Uterus (tissue), 4 donors: ENCODE results near the gene TUBB4B. TPM values are rescaled to one million over a fixed set of nuclear protein-coding genes. Genes with fewer than 3 reads are reported as not detected.

Experiments
- DNase-seq, 2 donors: peaks; one replicate each; pipeline ENCODE4 v3.0.0-alpha.2; 2019 to 2020
- H3K27ac ChIP-seq, 2 donors: fragments of 200-600 bp; sonication (generic); 1 replicate in 1 of 2; 2 replicates in 1 of 2; pipeline ENCODE4 v1.5.1; 2016 to 2018
- H3K27me3 ChIP-seq, 2 donors: fragments of 200-600 bp; sonication (generic); one replicate each; pipeline ENCODE4 v1.5.1; 2018 to 2019; ENCODE audit warnings: control low read depth in 1 of 2
- H3K36me3 ChIP-seq, 2 donors: fragments of 200-600 bp; sonication (generic); one replicate each; pipeline ENCODE4 v1.5.1; 2019; ENCODE audit warnings: control low read depth in 1 of 2
- H3K4me1 ChIP-seq, 2 donors: fragments of 200-600 bp; sonication (generic); one replicate each; pipeline ENCODE4 v1.5.1; 2018 to 2019; ENCODE audit warnings: control low read depth in 1 of 2
- H3K4me3 ChIP-seq, 2 donors: fragments of 200-600 bp; sonication (generic); 1 replicate in 1 of 2; 2 replicates in 1 of 2; pipeline ENCODE4 v1.5.1; 2018 to 2019; ENCODE audit warnings: mild to moderate bottlenecking in 1 of 2
- H3K9me3 ChIP-seq, 2 donors: fragments of 200-600 bp; sonication (generic); one replicate each; pipeline ENCODE4 v1.5.1; 2019; ENCODE audit warnings: control low read depth in 1 of 2
- POLR2A ChIP-seq, 2 donors: fragments of 450-650 bp; IDR thresholded peaks; one replicate each; pipeline ENCODE4 v1.6.1; 2016; ENCODE audit warnings: antibody characterized with exemption in 2 of 2, mild to moderate bottlenecking in 1 of 2, moderate library complexity in 1 of 2
- intact Hi-C: fragments of 100-400 bp; cut with DNase I; formaldehyde crosslinking; loops from one replicate; pipeline ENCODE4 v1.15.1; 2023; ENCODE audit warnings: low total_unique reads
- total RNA-seq, 4 donors: library from RNA; depleted of rRNA in 3 of 4; stranded (reverse); fragments of >200 nt in 3 of 4; gene quantifications; one replicate each; pipeline versions ENCODE4 v1.1.0 to v1.2.4, GENCODE V29; 2014 to 2023
- TF ChIP-seq, protein P1 (sequence below), 4 experiments: fragments of 200-600 bp in 2 of 4; fragments of 450-650 bp in 2 of 4; sonication (generic) in 2 of 4; IDR thresholded peaks; one replicate each; pipeline ENCODE4 v1.5.1; 2016 to 2019; ENCODE audit warnings: antibody characterized with exemption in 4 of 4, mild to moderate bottlenecking in 2 of 4, moderate library complexity in 1 of 4
- donor health status: DM: yes; HTN: yes; CAD: no.

TUBB4B gene
- total RNA-seq, 4 donors from 2014 or later: 91.5 to 174 (median 139) TPM

DNA sequence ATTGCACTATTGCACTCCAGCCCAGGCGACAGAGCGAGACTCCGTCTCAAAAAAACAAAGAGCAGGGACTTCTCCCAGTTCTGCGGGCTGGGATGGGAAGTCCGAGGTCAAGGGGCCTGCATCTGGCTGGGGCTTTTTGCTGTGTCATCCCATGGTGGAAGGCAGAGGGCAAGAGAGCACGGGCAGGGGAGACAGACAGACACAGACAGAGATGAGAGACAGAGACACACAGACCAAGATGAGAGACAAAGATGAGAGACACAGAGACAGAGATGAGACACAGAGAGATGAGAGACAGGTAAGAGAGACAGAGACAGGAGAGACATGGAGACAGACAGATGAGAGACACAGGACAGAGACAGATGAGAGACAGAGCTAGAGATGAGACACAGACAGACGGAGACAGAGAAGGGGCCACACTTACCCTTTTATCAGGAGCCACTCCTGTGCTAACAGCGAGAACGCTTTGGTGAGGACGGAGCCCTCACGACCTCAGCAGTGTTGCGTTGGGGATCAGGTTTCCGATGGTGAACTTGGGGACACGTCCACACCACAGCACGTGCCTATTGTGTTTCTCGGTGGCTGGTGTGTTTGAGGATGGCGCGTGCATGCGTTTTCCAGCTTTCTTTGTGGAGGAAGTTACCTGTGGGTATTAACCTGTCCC, 27.6 kb downstream of the TUBB4B start:
- Histone ChIP-seq H3K36me3 (no peaks in the 10 kb centered on the region), H3K4me1 (no peaks in the 10 kb centered on the region), H3K9me3 (no peaks in the 10 kb centered on the region), H3K4me3 (no peak overlapping the region), H3K27ac (peak overlapping the region; percentile 42 to 47), H3K27me3 (no peaks in the 10 kb centered on the region)
- TF ChIP-seq POLR2A (IDR thresholded peaks at IDR 0.05): no peak
- TF ChIP-seq, protein P1, sequence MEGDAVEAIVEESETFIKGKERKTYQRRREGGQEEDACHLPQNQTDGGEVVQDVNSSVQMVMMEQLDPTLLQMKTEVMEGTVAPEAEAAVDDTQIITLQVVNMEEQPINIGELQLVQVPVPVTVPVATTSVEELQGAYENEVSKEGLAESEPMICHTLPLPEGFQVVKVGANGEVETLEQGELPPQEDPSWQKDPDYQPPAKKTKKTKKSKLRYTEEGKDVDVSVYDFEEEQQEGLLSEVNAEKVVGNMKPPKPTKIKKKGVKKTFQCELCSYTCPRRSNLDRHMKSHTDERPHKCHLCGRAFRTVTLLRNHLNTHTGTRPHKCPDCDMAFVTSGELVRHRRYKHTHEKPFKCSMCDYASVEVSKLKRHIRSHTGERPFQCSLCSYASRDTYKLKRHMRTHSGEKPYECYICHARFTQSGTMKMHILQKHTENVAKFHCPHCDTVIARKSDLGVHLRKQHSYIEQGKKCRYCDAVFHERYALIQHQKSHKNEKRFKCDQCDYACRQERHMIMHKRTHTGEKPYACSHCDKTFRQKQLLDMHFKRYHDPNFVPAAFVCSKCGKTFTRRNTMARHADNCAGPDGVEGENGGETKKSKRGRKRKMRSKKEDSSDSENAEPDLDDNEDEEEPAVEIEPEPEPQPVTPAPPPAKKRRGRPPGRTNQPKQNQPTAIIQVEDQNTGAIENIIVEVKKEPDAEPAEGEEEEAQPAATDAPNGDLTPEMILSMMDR (IDR thresholded peaks at IDR 0.05): no peak
- peak in 1 of 2 donors; percentile 27 for DNase-seq
- intact Hi-C loops: no loop called here

DNA sequence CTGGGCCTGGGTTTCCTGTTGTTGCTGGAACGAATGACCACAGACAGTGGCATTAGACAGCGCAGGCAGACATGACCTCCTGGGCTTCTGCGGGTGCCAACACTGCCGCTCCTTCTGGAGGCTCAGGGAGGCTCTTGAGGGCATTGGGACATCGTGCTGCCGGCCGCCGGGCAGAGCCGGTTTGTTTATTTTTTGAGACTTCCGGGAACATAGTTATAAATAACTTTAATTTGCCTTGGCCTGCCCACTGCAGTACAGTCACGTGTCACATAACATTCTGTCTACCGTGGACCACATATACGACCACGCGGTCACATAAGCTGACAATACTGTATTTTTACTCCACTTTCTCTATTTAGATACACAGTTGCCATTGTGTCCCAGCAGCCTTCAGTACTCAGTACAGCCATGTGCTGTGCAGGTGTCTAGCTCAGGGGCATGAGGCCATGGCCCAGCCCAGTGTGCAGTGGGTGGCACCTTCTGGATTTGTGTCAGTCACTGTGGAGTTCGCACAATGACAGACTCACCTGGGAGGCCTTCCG, 28.2 kb downstream of the TUBB4B start:
- Histone ChIP-seq H3K27ac (peak overlapping the region; percentile 42 to 47), H3K4me3 (no peak overlapping the region)
- DNase-seq: peak in 1 of 2 donors; percentile 33

DNA sequence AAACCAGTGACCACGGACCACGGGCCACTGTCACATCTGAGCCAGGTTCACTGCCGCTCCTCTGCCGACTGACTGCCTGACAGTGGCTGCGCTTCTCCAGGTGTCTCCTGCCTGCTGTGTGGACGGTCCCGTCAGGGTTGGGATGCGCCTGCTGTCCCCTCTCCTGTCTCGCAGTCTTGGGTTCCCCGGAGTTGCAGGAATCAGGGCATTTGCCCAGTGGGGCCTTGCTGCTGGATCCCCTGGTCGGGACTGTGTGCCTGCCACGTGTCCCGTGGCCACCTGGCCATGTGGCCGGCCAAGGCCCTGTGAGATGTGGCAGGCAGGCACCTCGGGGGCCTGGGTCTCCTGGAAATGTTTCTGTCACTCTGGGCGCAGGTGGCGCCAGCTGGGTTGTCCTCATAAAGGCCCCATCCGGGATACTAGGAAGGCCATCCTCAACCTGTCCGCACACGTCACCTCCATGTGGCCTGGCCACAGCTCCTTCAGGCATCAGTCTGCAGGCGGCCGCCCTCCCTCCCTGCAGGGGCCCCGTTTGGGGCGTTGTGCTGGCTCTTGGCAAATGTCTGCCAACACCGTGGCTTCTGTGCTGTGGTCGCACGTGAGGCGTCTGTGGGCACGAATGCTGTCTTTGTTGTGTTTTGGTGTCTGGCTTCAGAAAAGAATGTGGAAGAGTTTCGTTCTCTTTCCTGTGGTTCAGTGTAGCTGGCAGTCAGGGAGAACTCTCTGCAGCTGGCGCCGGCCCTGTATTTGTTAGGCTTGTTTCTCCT, 30.0 kb downstream of the TUBB4B start:
- Histone ChIP-seq H3K36me3 (no peaks in the 10 kb centered on the region), H3K4me1 (no peaks in the 10 kb centered on the region), H3K27ac (no peak overlapping the region), H3K27me3 (no peaks in the 10 kb centered on the region), H3K9me3 (no peaks in the 10 kb centered on the region), H3K4me3 (no peak overlapping the region)
- DNase-seq: no peak
- intact Hi-C loops: no loop called here
- no peak for TF ChIP-seq POLR2A (IDR thresholded peaks at IDR 0.05)
- TF ChIP-seq, protein P1 (IDR thresholded peaks at IDR 0.05): no peak

More for the DNA sequence above, 28.2 kb downstream of the TUBB4B start:
- Histone ChIP-seq H3K4me1 (no peaks in the 10 kb centered on the region), H3K36me3 (no peaks in the 10 kb centered on the region), H3K27me3 (no peaks in the 10 kb centered on the region), H3K9me3 (no peaks in the 10 kb centered on the region)
- no peak for TF ChIP-seq POLR2A (IDR thresholded peaks at IDR 0.05)
- TF ChIP-seq, protein P1 (IDR thresholded peaks at IDR 0.05): no peak
- intact Hi-C loops: no loop called here

DNA sequence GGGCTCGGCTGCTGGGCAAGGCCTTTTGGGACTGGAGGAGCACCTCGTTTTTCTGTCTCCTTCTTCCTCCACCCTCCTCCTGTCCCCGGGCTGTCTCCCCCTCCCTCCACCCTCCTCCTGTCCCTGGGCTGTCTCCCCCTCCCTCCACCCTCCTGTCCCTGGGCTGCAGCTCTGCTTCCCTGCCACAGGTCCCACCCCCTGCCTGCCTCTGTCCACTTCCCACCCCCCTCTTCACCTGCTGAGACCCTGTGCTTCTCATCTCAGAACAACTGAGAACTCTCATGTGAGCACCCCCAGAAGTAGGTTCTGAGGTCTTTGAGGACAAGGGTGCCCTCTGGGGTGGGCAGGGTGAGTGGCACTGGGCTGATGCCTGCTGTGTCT, 30.6 kb downstream of the TUBB4B start:
- TF ChIP-seq POLR2A (IDR thresholded peaks at IDR 0.05): no peak
- TF ChIP-seq, protein P1 (IDR thresholded peaks at IDR 0.05): no peak
- Histone ChIP-seq H3K9me3 (no peaks in the 10 kb centered on the region), H3K27ac (no peak overlapping the region), H3K36me3 (no peaks in the 10 kb centered on the region), H3K27me3 (no peaks in the 10 kb centered on the region), H3K4me3 (no peak overlapping the region), H3K4me1 (peaks cover 0 to 4% of the 10 kb centered on the region in 2 donors)
- intact Hi-C loops: no loop called here
- DNase-seq: no peak
